Fibroblast of skin of back (primary cell): ENCODE data around the gene HOPX.
A peak's percentile ranks its signal among the peaks of the same experiment; 100 is the strongest.
"Not testable (repeated sequence)": the region's sequence is repeated elsewhere in the genome, so short reads cannot be mapped to it uniquely, and the experiment has no call there.

Experiments
- DNase-seq: peaks from one replicate; pipeline ENCODE4 v3.0.0-alpha.2; 2013

The HOPX gene

GRCh38 chr4:56653461-56654237, 27.4 kb downstream of the HOPX start:
- DNase-seq, result no peak

GRCh38 chr4:56652196-56652595, 28.9 kb downstream of the HOPX start:
- no peak for DNase-seq

GRCh38 chr4:56651056-56651350, 30.1 kb downstream of the HOPX start:
- DNase-seq, result no peak

GRCh38 chr4:56650262-56651055, 30.6 kb downstream of the HOPX start:
- DNase-seq, result no peak

GRCh38 chr4:56649445-56650261, 31.4 kb downstream of the HOPX start:
- no peak for DNase-seq

- DNase-seq, result no peak
These were observed 32.3 kb downstream of the HOPX start for GRCh38 chr4:56648824-56649151.

GRCh38 chr4:56648021-56648823, 32.9 kb downstream of the HOPX start:
- peak; percentile 33 for DNase-seq

GRCh38 chr4:56646341-56646740, 34.8 kb downstream of the HOPX start:
- no peak for DNase-seq

- no peak for DNase-seq
These were observed 37.5 kb downstream of the HOPX start for GRCh38 chr4:56643596-56643995.

- peak; percentile 98 for DNase-seq
These were observed 39.5 kb downstream of the HOPX start for GRCh38 chr4:56641494-56642051.

GRCh38 chr4:56640621-56641493, 40.2 kb downstream of the HOPX start:
- DNase-seq, result peak; percentile 35

GRCh38 chr4:56637791-56638190, 43.3 kb downstream of the HOPX start:
- peak; percentile 38 for DNase-seq

GRCh38 chr4:56637154-56637553, 43.9 kb downstream of the HOPX start:
- no peak for DNase-seq

GRCh38 chr4:56634954-56635353, 46.1 kb downstream of the HOPX start:
- DNase-seq, result not testable (repeated sequence)

- no peak for DNase-seq
These were observed 47.6 kb downstream of the HOPX start for GRCh38 chr4:56633486-56633885.

GRCh38 chr4:56630876-56631666, 50.0 kb downstream of the HOPX start:
- peak; percentile 39 for DNase-seq

GRCh38 chr4:56628592-56628991, 52.5 kb downstream of the HOPX start:
- DNase-seq, result no peak

- DNase-seq, result peak; percentile 64
These were observed 53.1 kb downstream of the HOPX start for GRCh38 chr4:56627985-56628384.

GRCh38 chr4:56627375-56627774, 53.7 kb downstream of the HOPX start:
- DNase-seq, result no peak

GRCh38 chr4:56626963-56627362, 54.1 kb downstream of the HOPX start:
- no peak for DNase-seq
